Effector memory CD4-positive, alpha-beta T cell (primary cell): ENCODE results near the gene GANAB.
"Not testable (repeated sequence)": the region's sequence is repeated elsewhere in the genome, so short reads cannot be mapped to it uniquely, and the experiment has no call there.

Experiments used
- DNase-seq, 3 donors: peaks; one replicate each; pipeline ENCODE4 v3.0.0-alpha.2; 2020
- H3K27ac ChIP-seq: 2 replicates; pipeline ENCODE4 v1.7.0; 2013; ENCODE audit warnings: mild to moderate bottlenecking, low read length, moderate library complexity; ENCODE audit not compliant: insufficient read depth, poor library complexity, severe bottlenecking
- H3K27me3 ChIP-seq: replicated peaks from 2 replicates; pipeline ENCODE4 v1.7.0; 2013; ENCODE audit warnings: mild to moderate bottlenecking, low read length; ENCODE audit not compliant: insufficient read depth, control insufficient read depth, poor library complexity, severe bottlenecking
- H3K36me3 ChIP-seq: 2 replicates; pipeline ENCODE4 v1.7.0; 2013; ENCODE audit warnings: mild to moderate bottlenecking, low read length, moderate library complexity; ENCODE audit not compliant: control insufficient read depth, insufficient read depth
- H3K4me1 ChIP-seq: 2 replicates; pipeline ENCODE4 v1.7.0; 2013; ENCODE audit warnings: low read length, mild to moderate bottlenecking; ENCODE audit not compliant: control insufficient read depth, insufficient read depth, poor library complexity, severe bottlenecking
- H3K4me3 ChIP-seq: 2 replicates; pipeline ENCODE4 v1.7.0; 2013; ENCODE audit warnings: low read length, low read depth, mild to moderate bottlenecking; ENCODE audit not compliant: insufficient read depth, poor library complexity, severe bottlenecking
- H3K9me3 ChIP-seq: 2 replicates; pipeline ENCODE4 v1.7.0; 2013; ENCODE audit warnings: mild to moderate bottlenecking, low read length, moderate library complexity; ENCODE audit not compliant: control insufficient read depth

GANAB gene

GRCh38 chr11:62632492-62632891 lies 13.9 kb downstream of the GANAB start:
- H3K27me3 ChIP-seq: no peaks in the 10 kb centered on the region
- no peaks in the 10 kb centered on the region for H3K9me3 ChIP-seq
- no peak overlapping the region for H3K4me3 ChIP-seq
- peaks cover 4% of the 10 kb centered on the region for H3K4me1 ChIP-seq
- DNase-seq: no peak
- H3K36me3 ChIP-seq: peaks cover 76% of the 10 kb centered on the region
- no peak overlapping the region for H3K27ac ChIP-seq

GRCh38 chr11:62627713-62628112 lies 18.7 kb downstream of the GANAB start:
- DNase-seq: no peak
- Histone ChIP-seq H3K9me3 (no peaks in the 10 kb centered on the region), H3K27ac (no peak overlapping the region), H3K4me3 (no peak overlapping the region), H3K4me1 (no peaks in the 10 kb centered on the region), H3K27me3 (no peaks in the 10 kb centered on the region), H3K36me3 (peaks cover 67% of the 10 kb centered on the region)

- H3K36me3 ChIP-seq: peaks cover 18% of the 10 kb centered on the region
These were observed 23.8 kb downstream of the GANAB start for GRCh38 chr11:62622476-62623089.

GRCh38 chr11:62621567-62622470 lies 24.6 kb downstream of the GANAB start, which contains the start of gene B3GAT3:
B3GAT3 (minus strand) TSS chr11:62621986; CDS start chr11:62621947, 39 bp downstream.
- H3K4me1 ChIP-seq: peaks cover 10% of the 10 kb centered on the region
- H3K27ac ChIP-seq: peak within 1 kb of the TSS; percentile 82
- H3K27me3 ChIP-seq: no peaks in the 10 kb centered on the region
- peak; percentile 96 to 98 (median 98) for DNase-seq
- no peaks in the 10 kb centered on the region for H3K9me3 ChIP-seq
- peaks cover 21% of the 10 kb centered on the region for H3K36me3 ChIP-seq
- peak within 1 kb of the TSS; percentile 69 for H3K4me3 ChIP-seq

More at GRCh38 chr11:62622476-62623089, 23.8 kb downstream of the GANAB start:
- Histone ChIP-seq H3K27me3 (no peaks in the 10 kb centered on the region), H3K27ac (peak overlapping the region; percentile 82), H3K4me1 (peaks cover 10% of the 10 kb centered on the region), H3K4me3 (no peak overlapping the region), H3K9me3 (no peaks in the 10 kb centered on the region)
- no peak for DNase-seq

GRCh38 chr11:62621027-62621566 lies 25.3 kb downstream of the GANAB start:
- Histone ChIP-seq H3K9me3 (no peaks in the 10 kb centered on the region), H3K27ac (peak overlapping the region; percentile 82), H3K27me3 (no peaks in the 10 kb centered on the region), H3K4me1 (peaks cover 10% of the 10 kb centered on the region), H3K36me3 (peaks cover 20% of the 10 kb centered on the region), H3K4me3 (peak overlapping the region; percentile 69)
- DNase-seq: no peak

- not testable (repeated sequence) for H3K4me3 ChIP-seq
- peaks cover 17% of the 10 kb centered on the region for H3K4me1 ChIP-seq
These were observed 29.5 kb downstream of the GANAB start for GRCh38 chr11:62616957-62617356.

GRCh38 chr11:62615521-62615920 lies 30.9 kb downstream of the GANAB start:
- DNase-seq: no peak
- no peak overlapping the region for H3K4me3 ChIP-seq
- H3K4me1 ChIP-seq: peaks cover 20% of the 10 kb centered on the region
- H3K9me3 ChIP-seq: no peaks in the 10 kb centered on the region
- H3K27me3 ChIP-seq: no peaks in the 10 kb centered on the region
- no peak overlapping the region for H3K27ac ChIP-seq
- H3K36me3 ChIP-seq: peaks cover 24% of the 10 kb centered on the region

More at GRCh38 chr11:62616957-62617356, 29.5 kb downstream of the GANAB start:
- not testable (repeated sequence) for H3K9me3 ChIP-seq, H3K27ac ChIP-seq, H3K27me3 ChIP-seq, DNase-seq
- peaks cover 21% of the 10 kb centered on the region for H3K36me3 ChIP-seq

- H3K4me1 ChIP-seq: peaks cover 17% of the 10 kb centered on the region
- H3K27ac ChIP-seq: peak overlapping the region; percentile 93
- H3K4me3 ChIP-seq: no peak overlapping the region
- no peak for DNase-seq
- peaks cover 30% of the 10 kb centered on the region for H3K36me3 ChIP-seq
- no peaks in the 10 kb centered on the region for H3K9me3 ChIP-seq
- no peaks in the 10 kb centered on the region for H3K27me3 ChIP-seq
These were observed 32.1 kb downstream of the GANAB start for GRCh38 chr11:62614275-62614674.

GRCh38 chr11:62613291-62613778 lies 33.1 kb downstream of the GANAB start:
- Histone ChIP-seq H3K4me3 (no peak overlapping the region), H3K36me3 (peaks cover 32% of the 10 kb centered on the region), H3K27ac (peak overlapping the region; percentile 93), H3K27me3 (no peaks in the 10 kb centered on the region), H3K9me3 (no peaks in the 10 kb centered on the region), H3K4me1 (peaks cover 17% of the 10 kb centered on the region)
- no peak for DNase-seq
